Measurements from ENCODE around the gene ZNF746. TPM values are rescaled to one million over a fixed set of nuclear protein-coding genes. Genes with fewer than 3 reads are reported as not detected.

Gene ZNF746
- total and polyA plus RNA-seq, 9 of the 15 experiments (the other 6 are each of a cell fraction or from before 2014, with no cell fraction given) = 1.7 to 31.6 (median 13.3) TPM

GRCh38 chr7:149436358-149436757, 61.3 kb downstream of the ZNF746 start:
- H3K79me2 ChIP-seq (ENCODE audit: control insufficient read depth, insufficient read depth, low read length) = no peaks in the 10 kb centered on the region
- ATAC-seq (no peak), FAIRE-seq (no peak), DNase-seq (ENCODE audit: extremely low read depth in 1 of 4, low spot score in 3 of 4) (no peak)
- no peak overlapping the region for H3K27ac ChIP-seq (ENCODE audit: extremely low read depth, low read depth, low read length)
- 88% methylated on average over 15 of the region's 15 CpGs for WGBS (ENCODE audit: insufficient coverage, low coverage, missing lambda C conversion rate)
- no peaks in the 10 kb centered on the region for H3K4me1 ChIP-seq (replicated peaks in 1 of 2; ENCODE audit: control insufficient read depth in 2 of 2, insufficient read depth in 2 of 2, low read length in 2 of 2)
- POLR2A ChIA-PET = interaction anchor here (0.5 to 0.6 kb wide), 2 partner anchors 151 to 374 kb away, joined by 3 read pairs; no protein-coding TSS in a partner anchor
- CTCF ChIA-PET (ENCODE audit: low intra/inter-chr PET ratio) = no interaction called here
- TF ChIP-seq SP2 (IDR thresholded peaks at IDR 0.05; ENCODE audit: extremely low read depth, low read depth, low read length, poor library complexity, severe bottlenecking) (no peak), ARID2 (IDR thresholded peaks at IDR 0.05) (no peak), ZNF780A (CRISPR knock-in tag; IDR thresholded peaks at IDR 0.05) (no peak), MCM5 (IDR thresholded peaks at IDR 0.05; ENCODE audit: low read depth) (no peak), ZNF184 (CRISPR knock-in tag; IDR thresholded peaks at IDR 0.05) (no peak), SREBF1 (IDR thresholded peaks at IDR 0.05; ENCODE audit: borderline replicate concordance, low read depth, low read length) (no peak), NFIC (IDR thresholded peaks at IDR 0.05) (no peak), ARID3B (CRISPR knock-in tag; IDR thresholded peaks at IDR 0.05; ENCODE audit: borderline replicate concordance) (no peak), ZNF3 (CRISPR knock-in tag; IDR thresholded peaks at IDR 0.05) (no peak), PML (IDR thresholded peaks at IDR 0.05; ENCODE audit: low read length) (no peak), CTCFL (IDR thresholded peaks at IDR 0.05; ENCODE audit: borderline replicate concordance, insufficient read depth, low read depth, low read length, poor library complexity, severe bottlenecking) (no peak), ZNF24 (IDR thresholded peaks at IDR 0.05) (no peak), ZNF740 (CRISPR knock-in tag; IDR thresholded peaks at IDR 0.05) (no peak), ZNF740 (tag; IDR thresholded peaks at IDR 0.05) (no peak)
- no peak overlapping the region for H2AFZ ChIP-seq (ENCODE audit: low read depth, low read length)
- H3K27me3 ChIP-seq (ENCODE audit: control insufficient read depth in 2 of 2, insufficient read depth in 2 of 2, low read length in 2 of 2) = no peaks in the 10 kb centered on the region
- in situ Hi-C loops (cut with MboI) = no loop called here
- intact Hi-C loops (cut with micrococcal nuclease) = no loop called here
- H3K9me1 ChIP-seq (ENCODE audit: control insufficient read depth, insufficient read depth, low read length) = no peaks in the 10 kb centered on the region
- H3K4me2 ChIP-seq (ENCODE audit: insufficient read depth, low read length) = no peak overlapping the region
- no peaks in the 10 kb centered on the region for H3K9me3 ChIP-seq (replicated peaks; ENCODE audit: control insufficient read depth, insufficient read depth, low read depth, low read length)
- H4K20me1 ChIP-seq (replicated peaks; ENCODE audit: control insufficient read depth, insufficient read depth, low read length) = no peaks in the 10 kb centered on the region
- no peak overlapping the region for H3K9ac ChIP-seq (ENCODE audit: insufficient read depth in 1 of 2, low read depth in 2 of 2, low read length in 2 of 2)
- H3K4me3 ChIP-seq = no peak overlapping the region
- no TSS peak for BruUV-seq (replicated peaks)
- peaks cover 76% of the 10 kb centered on the region for H3K36me3 ChIP-seq (ENCODE audit: control insufficient read depth, insufficient read depth, low read length)

All from K562 (cell line).